ENCODE results near the gene MYO1B. TPM values are rescaled to one million over a fixed set of nuclear protein-coding genes. Genes with fewer than 3 reads are reported as not detected.

MYO1B gene
- total and polyA plus RNA-seq, 2 of the 8 experiments (the other 6 are each of a cell fraction or from before 2014, with no cell fraction given): 15.5 to 61.2 TPM

- no peak for TF ChIP-seq CHD7 (IDR thresholded peaks at IDR 0.05; ENCODE audit: insufficient replicate concordance, low read length)
- no peak for TF ChIP-seq RAD21 (IDR thresholded peaks at IDR 0.05 in 1 of 2, conservative IDR thresholded peaks at IDR 0.05 in 1 of 2; ENCODE audit: low read depth in 2 of 2, low read length in 2 of 2)
- TF ChIP-seq FOSL1 (IDR thresholded peaks at IDR 0.05; ENCODE audit: insufficient read depth, low read depth, low read length): no peak
These were observed 172.5 kb downstream of the MYO1B start (continued) for GRCh38 chr2:191417746-191418145.

Measured in H1 (cell line).